AG04450 (cell line): Measurements from ENCODE around the gene PCNX2. TPM values are rescaled to one million over a fixed set of nuclear protein-coding genes. Genes with fewer than 3 reads are reported as not detected.

Experiments
- CTCF ChIA-PET: fragments of 300-600, 350-600 bp; formaldehyde crosslinking; extraction: SDS; loops from one replicate; lab custom pipeline; 2022; ENCODE audit warnings: antibody characterized with exemption, inconsistent platforms; lab: Charles Lee
- POLR2A ChIA-PET: fragments of 350-600 bp; formaldehyde crosslinking; extraction: SDS; loops from one replicate; lab custom pipeline; 2021; ENCODE audit warnings: antibody characterized with exemption, inconsistent platforms; lab: Yijun Ruan, JAX
- DNase-seq: peaks from one replicate; pipeline ENCODE4 v3.0.0-alpha.2; 2011; ENCODE audit warnings: low read depth, low spot score
- H3K27ac ChIP-seq: one replicate; pipeline ENCODE4 v1.5.1; 2012; ENCODE audit warnings: low read depth, low read length, control low read depth
- H3K27me3 ChIP-seq: one replicate; pipeline ENCODE4 v1.6.0; 2012; ENCODE audit warnings: low read length; ENCODE audit not compliant: control insufficient read depth, insufficient read depth
- H3K4me3 ChIP-seq: 2 replicates; pipeline ENCODE4 v1.5.1; 2011; ENCODE audit warnings: mild to moderate bottlenecking, low read depth, low read length, control low read depth
- H3K9me3 ChIP-seq: 2 replicates; pipeline ENCODE4 v1.5.1; 2012; ENCODE audit warnings: low read length; ENCODE audit not compliant: control insufficient read depth, insufficient read depth
- CTCF ChIP-seq: IDR thresholded peaks from 2 replicates; pipeline ENCODE4 v1.5.1; 2011; ENCODE audit warnings: low read depth, low read length, control low read depth, inconsistent platforms
- polyA plus RNA-seq: library from polyadenylated mRNA; depleted of rRNA; stranded (reverse); fragments of >200 nt; gene quantifications from 2 replicates; pipeline ENCODE4 v1.2.3, GENCODE V29; 2011

The PCNX2 gene
- polyA plus RNA-seq, 1 experiment, result 29.8 TPM

- no peaks in the 10 kb centered on the region for H3K27me3 ChIP-seq
- CTCF ChIA-PET, result interaction anchor here (0.7 to 1.1 kb wide), 2 partner anchors 48 to 65 kb away, joined by 3 read pairs; no protein-coding TSS in a partner anchor
Measured at GRCh38 chr1:232942413-232943294, 352.9 kb downstream of the PCNX2 start.

DNA sequence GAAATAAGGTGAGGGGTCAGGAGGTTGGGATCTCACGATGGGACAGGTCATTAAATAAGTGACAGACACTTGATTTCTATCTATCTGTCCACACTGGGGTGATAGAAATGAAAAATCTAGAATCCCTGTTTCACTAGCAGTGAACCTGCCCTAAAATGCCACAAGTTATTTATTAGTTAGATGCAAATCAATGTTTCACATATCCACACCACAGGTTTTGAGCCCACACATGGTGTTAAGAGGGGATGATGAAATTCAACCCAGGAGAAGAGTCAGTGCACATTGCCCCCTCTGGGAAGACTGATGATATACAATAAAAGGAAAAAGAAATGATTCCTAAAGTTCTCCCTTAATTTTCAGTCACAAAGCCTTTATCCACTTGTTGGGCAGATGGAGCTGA is 355.3 kb downstream of the PCNX2 start:
- no peak for TF ChIP-seq CTCF

More at GRCh38 chr1:232942413-232943294, 352.9 kb downstream of the PCNX2 start:
- POLR2A ChIA-PET, result interaction anchor here (0.6 kb wide), 1 partner anchor 316 kb away, joined by 4 read pairs; no protein-coding TSS in a partner anchor
- no peak for TF ChIP-seq CTCF
- no peak for DNase-seq
- H3K9me3 ChIP-seq, result no peaks in the 10 kb centered on the region
- H3K4me3 ChIP-seq, result no peak overlapping the region
- no peak overlapping the region for H3K27ac ChIP-seq

DNA sequence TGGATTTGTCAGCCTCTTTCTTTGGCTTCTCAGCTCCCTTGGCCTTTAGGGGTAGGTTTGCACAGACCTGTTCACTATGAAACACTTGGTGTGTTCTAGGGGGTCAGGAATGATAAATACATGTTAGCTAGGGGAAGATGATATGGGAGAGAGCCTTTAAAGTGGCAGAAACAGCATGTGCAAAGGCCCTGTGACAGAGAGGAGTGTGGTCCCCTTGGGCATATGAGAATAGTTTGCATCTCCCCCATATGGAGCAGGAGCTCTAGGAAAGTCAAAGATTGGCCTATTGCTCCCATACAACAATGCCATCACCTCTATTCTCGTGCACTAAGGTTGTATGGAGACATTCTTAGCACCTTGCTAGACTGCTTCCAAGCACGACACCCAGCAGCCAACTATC is 355.8 kb downstream of the PCNX2 start:
- H3K4me3 ChIP-seq, result no peak overlapping the region
- CTCF ChIA-PET, result no interaction called here
- POLR2A ChIA-PET, result no interaction called here
- H3K27me3 ChIP-seq, result no peaks in the 10 kb centered on the region
- no peaks in the 10 kb centered on the region for H3K9me3 ChIP-seq
- DNase-seq, result no peak
- no peak for TF ChIP-seq CTCF
- no peak overlapping the region for H3K27ac ChIP-seq

More for the DNA sequence above, 355.3 kb downstream of the PCNX2 start:
- POLR2A ChIA-PET, result no interaction called here
- DNase-seq, result no peak
- no peaks in the 10 kb centered on the region for H3K9me3 ChIP-seq
- H3K27ac ChIP-seq, result no peak overlapping the region
- CTCF ChIA-PET, result no interaction called here
- H3K4me3 ChIP-seq, result no peak overlapping the region
- H3K27me3 ChIP-seq, result no peaks in the 10 kb centered on the region

- Histone ChIP-seq H3K4me3 (no peak overlapping the region), H3K27me3 (no peaks in the 10 kb centered on the region), H3K9me3 (no peaks in the 10 kb centered on the region), H3K27ac (no peak overlapping the region)
- ChIA-PET CTCF (no interaction called here), POLR2A (no interaction called here)
- no peak for DNase-seq
- TF ChIP-seq CTCF, result no peak
Measured at GRCh38 chr1:232938926-232939325, 356.6 kb downstream of the PCNX2 start.

DNA sequence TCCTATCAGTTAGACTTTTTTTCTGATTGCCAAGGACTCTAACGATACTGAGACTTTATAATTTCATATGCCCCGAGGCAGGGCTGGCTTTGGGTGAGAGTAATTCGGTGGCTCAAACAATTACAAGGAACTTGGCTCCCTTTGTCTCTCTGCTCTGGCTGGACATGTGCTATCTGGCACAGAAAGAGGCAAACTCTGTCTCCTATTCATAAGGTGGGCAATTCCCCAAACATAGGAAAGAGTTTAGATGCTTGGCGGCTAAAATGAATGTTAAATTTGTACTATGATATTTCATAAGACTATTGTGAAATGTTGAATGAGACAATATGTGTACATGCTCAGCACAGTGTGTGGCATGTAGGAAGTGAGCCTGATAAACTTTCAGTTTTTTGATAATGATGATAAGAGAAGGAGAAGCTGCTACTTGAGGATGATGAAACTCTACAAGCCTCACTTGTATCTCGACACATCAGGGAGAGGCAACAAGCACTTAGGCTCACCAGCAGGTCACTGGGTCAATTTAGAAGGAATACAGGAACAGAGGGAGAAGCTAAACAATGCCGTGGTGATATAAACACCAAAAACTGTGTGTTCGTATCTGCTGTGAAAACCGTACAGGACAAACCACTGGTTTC is 357.7 kb downstream of the PCNX2 start:
- Histone ChIP-seq H3K9me3 (no peaks in the 10 kb centered on the region), H3K27me3 (no peaks in the 10 kb centered on the region), H3K27ac (no peak overlapping the region), H3K4me3 (no peak overlapping the region)
- ChIA-PET CTCF (no interaction called here), POLR2A (no interaction called here)
- TF ChIP-seq CTCF, result no peak
- no peak for DNase-seq
